Amniotic epithelial cell (primary cell): Measurements from ENCODE around the gene CPXM2.

ENCODE experiments used
- DNase-seq: peaks from one replicate; pipeline ENCODE4 v3.0.0-alpha.2; 2010; ENCODE audit warnings: low read depth

The CPXM2 gene

DNA sequence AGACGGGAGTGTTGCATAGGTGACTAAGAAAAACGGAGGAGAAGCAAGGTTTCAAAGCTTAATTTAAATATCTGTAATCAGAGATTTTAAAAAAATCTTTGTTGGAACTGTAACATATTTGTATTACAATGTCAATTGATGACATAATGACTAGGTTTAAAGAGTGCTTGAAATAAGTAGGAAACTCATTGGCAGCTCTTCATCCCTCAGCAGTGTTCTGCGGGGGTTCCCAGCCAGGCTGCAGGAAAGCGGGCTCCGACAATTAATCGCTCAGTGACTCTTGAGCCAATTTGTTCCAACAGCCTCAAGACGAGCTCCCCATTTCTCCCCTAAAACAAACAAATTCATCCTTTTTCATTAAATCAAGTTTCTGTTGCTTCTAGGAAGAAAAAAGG is 22.6 kb downstream of the CPXM2 start:
- no peak for DNase-seq

DNA sequence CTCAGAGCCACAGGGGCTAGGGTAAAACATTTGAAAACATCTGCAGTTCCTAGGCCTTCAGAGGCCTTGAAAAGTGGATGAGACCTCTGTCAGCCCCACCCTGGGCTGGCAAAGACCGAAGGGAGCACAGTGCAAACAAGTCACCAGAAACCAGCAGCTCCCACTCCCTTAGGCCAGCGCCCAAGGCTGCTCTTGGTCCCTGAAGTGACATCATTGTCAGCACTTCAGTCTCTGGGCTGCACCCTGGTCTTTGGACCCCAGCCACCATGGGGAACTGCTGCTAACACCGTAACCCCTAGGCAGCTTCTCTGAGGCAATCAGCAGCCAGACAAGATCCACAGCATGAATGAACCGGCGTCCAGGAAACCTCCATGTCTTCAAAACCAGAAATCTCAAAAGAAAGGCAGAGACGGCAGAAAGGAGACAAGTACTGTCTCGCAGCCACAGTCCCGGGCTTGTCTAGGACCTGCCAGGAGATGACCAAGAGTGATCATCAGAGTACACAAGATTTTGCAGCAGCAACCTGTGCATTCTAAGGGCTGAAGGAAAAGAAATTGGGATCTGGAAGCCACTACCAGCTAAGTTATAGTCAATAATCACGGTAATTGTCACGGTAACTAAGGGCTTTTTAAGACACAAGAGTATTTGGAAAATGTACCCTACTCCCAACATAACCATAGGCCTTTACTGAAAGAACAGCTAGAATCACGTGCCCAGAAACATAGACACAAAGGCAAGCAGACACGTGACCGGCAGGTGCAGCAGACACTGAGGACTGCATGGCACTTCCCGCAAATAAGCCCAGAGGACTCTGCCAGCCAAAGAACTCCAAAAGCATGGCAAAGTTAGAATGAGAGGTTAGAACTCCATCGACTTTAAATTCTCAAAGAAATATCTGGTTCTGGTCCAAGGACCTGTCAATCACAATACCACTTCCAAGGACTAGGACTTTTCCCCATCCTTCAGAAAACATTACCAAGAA is 23.3 kb downstream of the CPXM2 start:
- no peak for DNase-seq

DNA sequence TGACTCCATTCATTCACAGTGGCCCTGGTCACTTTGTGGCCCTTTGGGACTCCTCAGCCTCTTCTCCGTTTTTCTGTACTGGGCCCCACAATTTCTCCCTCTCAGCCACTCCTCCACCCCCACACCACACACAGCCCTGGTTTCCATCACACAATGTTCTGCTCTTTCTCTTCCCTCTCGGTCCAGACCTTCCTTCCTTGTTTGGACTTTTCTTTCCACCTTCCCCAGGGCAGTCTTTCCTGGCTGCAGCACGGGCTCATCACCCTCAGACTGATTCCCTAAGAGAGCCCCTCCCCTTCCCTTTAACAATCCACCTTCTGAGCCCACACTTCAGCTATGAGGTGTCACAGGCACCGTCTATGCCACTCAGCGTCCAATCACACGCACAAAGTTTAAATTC is 25.7 kb downstream of the CPXM2 start:
- DNase-seq = no peak

DNA sequence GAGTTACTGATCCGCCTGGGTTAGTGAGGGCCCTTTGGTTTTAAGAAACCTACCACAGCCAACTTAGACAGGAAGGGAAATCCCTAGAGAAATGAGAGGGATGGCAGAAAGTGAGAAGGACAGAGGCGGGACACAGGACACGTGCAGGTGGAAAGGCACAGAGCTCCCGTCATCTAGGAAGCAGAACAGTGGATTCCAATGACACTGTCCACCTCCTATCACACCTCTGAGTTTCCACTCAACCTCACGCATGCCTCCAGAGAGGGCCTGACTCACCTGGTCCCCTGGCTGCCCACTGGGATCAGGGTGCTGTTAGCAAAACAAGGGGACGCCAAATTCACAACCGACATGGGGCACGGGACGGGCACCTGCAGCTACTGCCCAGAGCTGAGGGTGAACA is 26.3 kb downstream of the CPXM2 start:
- no peak for DNase-seq

DNA sequence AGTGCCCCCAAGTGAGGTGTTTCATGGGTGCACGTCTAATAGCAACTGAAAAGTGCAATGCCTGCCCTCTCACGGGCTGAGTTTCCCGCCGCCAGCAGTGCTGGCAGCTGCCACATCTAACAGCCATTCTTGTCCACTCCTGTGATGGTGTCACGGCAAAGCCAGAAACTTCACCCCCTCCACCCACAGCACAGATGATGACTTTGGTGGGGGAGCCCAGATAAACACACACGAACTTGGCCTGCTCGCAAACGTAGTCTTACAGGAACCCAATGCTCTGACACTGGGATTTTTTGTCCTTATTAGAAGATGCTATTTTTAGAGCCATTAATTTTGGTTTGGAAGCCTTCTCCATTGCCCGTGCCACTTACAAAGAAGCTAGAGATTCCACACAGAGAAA is 26.7 kb downstream of the CPXM2 start:
- DNase-seq = no peak

DNA sequence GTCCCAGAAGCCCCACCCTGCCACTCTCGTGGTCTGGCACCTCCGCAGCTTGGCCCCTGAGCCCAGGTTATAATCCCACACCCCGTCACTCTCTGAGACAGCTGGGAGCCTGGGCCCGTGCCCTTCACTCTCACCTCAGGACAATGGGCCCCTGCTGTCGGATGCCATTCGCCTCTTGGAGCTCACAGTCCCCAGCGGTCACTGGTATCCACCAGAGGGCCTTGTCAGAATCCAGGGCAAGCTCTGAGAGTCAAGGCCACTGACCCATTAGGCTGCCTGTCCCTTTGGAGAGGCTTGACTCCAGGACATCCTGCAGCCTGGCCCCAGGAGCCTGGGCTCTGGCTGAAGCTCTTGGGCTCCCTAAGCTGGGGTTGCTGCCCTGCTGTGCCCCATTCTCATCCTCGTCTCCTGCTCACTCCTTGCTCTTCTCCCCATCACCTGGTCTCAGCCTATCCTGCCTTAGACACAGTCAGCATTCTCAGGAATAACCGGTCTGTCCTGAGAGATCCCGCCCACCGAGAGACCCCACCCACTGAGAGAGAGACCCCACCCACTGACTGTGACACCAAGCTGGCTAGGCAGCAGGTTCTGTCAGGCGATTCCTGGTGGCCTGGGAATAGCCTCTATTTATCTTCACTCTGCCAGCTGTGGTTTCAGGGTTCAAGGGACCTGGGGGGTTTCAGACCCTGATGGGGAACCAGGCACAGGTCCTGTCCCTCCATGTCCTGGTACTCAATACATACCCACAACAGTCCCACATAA is 27.7 kb downstream of the CPXM2 start:
- DNase-seq = no peak

DNA sequence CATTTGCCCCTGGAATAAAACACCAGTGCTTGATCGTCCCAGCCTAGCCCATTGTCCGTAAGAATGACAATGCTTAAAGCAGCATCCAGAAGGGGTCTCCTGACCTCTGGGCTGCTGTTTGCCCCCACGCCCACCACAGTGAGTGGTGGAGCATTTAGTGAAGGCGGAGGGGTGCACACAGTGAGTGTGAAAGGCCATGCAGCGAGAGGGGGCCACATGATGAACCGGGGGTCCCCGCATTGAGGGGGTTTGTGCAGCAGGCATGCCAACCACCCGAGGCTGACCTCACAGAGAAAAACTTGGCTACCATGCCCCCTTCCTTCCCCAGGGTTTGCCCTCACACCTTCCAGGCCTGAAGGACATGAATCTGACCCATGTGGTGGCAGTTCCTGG is 28.4 kb downstream of the CPXM2 start:
- no peak for DNase-seq

DNA sequence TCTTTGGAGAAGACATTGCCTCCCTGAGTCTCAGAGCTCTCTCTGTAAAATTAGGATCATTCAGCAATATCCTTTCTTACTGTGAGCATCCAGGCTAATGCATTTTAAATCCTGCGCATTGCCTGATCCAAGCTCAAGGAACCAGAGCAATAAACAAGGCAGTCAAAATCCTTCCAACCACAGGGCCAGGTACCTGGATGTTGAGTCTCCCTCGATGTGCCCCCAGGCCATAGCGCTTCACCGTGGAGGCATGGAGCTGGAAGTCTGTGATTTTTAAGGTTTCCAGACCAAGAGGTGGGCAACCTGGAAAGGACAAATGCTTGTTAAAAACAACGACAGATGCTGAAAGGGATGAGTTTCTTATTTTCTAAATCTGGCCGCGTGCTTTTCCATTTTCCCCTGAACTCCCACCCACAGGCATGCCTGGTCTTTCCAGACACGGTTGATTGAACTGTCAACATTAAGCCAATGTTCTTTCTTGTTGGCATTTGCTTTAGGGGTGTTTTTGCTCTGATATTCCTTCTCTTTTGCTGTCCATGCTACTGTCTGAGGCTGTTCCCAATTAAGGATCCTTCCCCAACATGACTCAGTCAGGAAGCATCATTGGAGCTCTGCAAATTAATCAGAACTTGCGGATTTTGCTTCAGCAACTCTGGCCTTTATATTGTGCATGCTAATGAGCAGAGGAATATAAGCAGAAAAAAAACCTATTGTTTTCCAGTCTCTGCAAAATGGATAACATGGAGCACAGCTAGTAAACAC is 29.0 kb downstream of the CPXM2 start:
- no peak for DNase-seq

DNA sequence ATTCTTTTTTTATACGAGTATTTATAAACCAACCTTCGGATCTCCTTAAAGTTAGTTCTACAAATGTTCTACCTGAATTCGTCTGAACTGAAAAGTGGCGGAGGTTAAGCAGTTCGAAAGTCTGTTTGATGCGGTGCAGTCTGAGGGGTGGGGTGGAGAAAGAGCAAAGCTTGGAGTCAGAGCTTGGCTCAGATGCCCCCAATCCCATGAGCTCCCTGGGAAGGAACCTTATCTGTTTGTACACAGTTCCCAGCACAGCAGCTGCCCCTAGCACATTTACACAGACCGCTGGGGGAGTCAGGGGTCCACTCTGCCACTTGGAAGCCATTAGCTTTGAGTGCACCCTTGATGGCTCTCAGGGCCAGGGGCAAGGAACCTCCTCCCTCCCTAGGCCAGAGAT is 30.8 kb downstream of the CPXM2 start:
- DNase-seq = no peak

DNA sequence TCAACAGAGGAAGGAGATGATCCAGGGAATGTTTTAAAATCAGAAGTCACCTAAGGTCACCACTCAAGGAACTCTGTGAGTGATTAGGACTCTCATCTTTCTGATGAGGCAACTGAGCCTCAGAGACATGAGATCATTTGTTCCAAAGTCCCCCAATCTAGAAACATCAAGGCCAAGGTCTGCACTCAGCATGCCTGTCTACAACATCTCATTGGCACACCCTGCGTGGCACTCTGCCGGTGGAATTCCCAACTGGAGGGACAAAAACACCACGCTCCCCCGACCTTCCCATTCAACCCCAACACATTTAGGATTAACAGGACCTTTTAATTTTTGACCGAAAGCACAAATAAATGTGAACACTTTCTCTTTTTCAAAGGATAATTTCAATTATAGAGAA is 31.4 kb downstream of the CPXM2 start:
- no peak for DNase-seq

DNA sequence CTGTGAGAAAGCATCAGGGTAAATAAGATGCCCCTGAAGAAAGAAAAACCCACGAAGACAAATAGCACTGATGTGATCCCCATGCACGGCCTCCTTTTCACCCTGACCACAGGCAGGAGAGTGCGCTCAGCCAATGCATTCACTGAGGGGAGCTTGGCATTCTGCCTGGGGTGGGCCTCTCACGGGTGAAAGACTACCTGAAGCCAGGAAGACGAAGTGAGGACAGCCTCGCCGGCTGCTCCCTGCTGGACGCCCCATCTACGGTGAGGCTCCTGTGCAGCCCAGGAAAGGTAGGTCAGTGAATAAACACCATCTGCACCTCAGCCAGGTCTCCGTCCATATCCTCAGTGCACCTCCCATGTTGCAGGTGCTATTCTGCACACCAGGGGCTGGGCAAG is 32.0 kb downstream of the CPXM2 start:
- no peak for DNase-seq

DNA sequence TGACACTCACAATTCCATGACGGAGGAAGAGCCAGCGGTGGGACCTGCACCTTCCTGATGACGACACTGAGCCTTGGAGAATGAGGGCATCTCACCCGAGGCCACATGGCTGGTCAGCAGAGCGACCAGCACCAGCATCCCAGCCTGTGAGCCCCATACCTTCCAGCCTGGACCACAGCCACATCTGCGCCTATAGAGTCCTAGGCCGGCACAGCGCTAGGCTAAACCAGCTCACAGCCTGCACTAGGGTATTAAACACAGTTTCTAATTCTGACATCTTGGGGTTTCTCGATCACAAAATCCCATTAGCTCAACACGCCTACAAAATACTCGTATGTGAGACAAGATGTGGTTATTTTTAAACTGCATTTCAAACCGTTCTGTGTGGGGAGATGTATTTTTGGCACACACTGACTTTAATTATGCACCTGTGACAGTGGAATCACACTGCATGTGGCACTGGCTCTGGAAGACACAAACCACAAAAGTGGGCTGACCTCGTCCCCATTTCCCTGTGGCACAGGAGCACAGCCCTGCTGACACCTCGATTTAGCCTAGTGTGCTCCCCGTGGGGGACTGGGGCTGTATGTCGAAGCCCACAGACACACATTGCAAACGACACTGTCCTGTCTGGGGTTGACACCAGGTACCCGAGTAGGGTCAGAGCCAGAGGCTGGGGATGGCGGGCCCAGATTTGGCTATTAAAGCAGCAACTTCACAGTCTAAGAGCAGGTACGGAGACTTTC is 32.5 kb downstream of the CPXM2 start:
- DNase-seq = no peak

DNA sequence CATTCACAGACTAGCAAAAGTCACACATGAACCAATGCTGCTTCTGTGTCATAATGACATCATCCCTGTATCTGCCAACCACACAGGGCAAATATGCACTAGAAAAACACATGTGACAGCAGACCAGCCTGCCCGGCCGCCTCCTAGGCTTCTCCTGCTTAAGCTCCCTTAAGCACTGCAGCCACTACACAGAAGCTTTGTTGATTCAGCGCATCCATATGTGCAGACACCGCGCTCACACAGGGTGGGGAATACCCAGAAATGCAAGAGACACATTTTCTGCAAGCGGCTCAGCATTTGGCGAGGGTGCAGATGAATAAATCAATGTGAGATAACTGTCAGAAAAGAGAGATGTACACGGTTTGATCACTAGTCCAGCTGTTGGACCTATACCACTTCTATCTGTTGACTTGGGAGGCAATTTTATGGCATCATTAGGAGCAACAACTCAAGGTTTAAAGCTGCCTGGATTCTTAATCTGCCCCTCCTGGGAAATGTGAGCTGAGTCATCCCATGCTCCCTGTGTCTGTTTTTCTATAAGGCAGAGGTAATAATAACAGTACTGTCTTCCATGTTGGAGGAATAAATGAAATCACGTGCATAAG is 33.4 kb downstream of the CPXM2 start:
- no peak for DNase-seq

DNA sequence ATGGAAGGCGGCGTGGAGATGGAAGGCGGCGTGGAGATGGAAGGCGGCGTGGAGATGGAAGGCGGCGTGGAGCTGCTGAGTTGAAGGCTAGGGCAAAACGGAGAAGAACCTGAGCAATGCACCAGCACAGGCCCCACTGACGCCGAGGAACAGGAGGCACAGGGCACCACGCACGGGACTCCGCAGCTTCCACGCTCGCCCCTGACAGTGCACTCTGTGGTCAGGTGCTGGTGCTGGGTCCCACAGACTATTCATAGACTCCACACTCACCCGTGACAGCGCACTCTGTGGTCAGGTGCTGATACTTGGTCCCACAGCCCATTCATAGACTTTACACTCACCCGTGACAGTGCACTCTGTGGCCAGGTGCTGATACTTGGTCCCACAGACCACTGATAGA is 34.0 kb downstream of the CPXM2 start:
- DNase-seq = no peak

DNA sequence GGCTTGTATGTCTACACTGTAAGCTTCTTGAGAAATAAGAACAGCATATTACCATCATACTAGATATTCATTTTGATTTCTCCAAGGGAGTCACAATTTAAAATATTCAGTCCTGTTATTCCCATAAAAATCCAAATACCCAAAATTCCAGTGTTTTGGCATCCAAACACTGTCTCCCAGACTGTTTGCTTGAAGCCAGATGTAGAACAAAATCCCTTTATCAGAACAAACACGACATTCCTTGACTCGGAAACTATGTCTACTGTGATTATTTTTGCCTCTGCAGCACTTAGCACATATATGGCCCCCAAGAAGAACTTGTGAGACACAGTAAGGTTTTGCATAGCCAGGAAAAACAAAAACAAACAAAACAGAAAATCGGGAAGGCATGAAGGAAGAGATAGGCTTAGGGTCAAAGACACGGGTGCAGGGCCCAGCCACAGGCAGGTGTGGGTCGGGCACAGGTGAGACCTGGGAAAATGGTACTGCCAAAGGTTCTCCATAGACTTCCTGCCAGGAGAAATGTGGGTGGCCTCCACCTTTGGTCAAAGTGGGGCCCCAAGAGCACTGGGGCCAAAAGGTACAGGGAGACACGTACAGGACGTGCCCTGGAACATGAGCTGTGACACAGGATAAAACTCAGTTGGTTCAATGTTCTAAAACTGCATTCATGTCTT is 36.5 kb downstream of the CPXM2 start:
- no peak for DNase-seq

DNA sequence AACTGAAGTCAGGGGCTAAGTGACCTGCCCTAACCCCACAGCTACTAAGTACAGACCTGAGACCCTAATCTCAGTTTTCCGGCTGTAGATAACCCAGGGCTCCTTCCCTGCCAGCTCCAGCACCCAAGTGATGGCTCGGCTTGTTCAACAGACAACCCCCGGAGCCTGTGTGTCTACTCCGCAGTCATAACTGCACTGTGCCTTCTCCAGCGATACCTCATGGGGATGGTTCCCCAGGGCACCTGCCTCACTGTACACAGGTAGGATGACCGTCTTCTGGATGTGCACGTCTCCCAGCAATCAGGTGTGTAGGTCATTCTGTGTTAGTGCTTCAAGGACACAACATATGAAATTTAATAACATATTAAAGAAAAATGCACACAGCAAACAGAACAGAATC is 37.1 kb downstream of the CPXM2 start:
- DNase-seq = no peak

DNA sequence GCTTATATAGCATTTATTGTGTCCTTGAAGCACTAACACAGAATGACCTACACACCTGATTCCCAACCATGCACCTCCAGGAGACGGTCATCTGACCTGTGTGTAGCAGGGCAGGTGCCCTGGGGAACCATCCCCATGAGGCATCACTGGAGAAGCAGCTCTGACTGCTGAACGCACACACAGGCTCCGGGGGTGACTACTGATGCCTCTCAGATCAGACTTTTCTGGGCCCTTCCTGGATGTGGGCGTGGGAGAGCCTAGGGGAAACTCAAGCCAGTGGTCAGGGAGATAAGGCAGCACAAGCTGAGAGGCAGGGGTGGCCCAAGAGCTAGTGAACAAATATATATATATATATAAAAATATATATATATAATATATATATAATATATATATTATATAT is 37.6 kb downstream of the CPXM2 start:
- DNase-seq = no peak

DNA sequence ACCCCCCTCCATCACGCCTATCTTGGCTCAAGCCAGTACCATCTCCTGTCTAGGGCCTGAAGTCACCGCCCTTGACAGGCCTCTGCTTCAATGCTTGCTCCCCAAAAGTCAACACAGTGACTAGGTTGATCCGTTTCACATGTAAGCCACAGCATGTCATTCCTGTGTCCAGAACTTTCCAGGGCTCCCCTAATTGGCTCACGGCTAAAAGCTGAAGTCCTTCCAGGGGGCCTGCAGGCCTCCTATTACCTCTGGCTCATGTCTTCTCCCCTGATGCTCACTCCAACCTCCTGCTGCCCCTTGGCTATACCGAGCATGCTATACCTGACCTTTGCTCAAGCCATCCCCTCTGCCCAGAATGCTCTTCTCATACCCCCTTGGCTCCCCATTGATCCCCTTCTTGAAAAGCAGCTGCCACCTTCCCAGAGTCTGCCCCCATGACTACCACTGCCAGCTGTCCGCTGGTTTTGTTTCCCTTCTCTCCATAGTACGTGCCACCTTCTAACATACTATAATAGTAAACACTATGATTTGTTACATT is 39.1 kb downstream of the CPXM2 start:
- DNase-seq = no peak

DNA sequence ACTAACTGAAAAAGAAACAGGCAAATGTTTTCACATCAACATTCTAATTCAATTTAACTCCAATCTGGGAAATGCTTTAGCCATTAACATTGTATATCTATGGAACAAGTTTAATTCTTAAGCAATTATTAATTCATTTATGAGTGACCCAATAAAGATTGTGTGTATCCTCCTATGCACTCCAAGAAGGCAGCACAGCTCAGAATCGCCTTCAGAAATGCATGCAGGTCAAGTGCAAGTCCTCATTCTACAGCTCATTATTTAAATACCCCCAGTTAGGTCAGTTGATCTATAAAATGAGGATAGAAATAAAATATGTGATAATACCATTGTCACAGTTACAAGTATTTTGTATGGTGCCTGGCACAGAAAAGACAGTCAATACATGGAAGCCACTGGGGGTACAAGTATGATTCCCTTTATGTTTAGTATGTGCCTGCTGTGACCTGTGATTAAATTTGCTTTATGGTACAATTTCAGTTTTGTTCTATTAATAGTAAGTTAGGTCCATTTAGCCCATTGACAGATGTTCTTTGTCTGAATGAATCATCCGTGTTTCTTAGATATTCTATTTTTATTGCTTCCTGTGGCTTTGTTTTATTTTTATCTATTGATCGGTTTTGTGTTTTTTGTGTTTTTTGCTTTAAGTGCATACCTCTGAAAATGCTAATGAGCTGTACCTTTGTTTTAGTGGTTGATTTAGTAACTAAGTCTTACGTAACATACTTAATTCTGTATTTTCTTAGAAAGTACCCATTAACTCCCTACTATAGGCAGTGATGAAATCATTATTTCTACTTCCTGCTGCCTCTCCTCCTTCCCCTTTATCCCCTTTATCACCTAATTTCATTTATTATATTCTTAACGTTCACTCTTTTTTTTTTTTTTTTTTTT is 42.8 kb downstream of the CPXM2 start:
- no peak for DNase-seq
